Measurements from ENCODE around the gene PRELID1. TPM values are rescaled to one million over a fixed set of nuclear protein-coding genes. Genes with fewer than 3 reads are reported as not detected.
"Not testable (repeated sequence)": the region's sequence is repeated elsewhere in the genome, so short reads cannot be mapped to it uniquely, and the experiment has no call there.

Gene PRELID1
- total RNA-seq, result 94.0 and 114 TPM in 2 replicates
- long read RNA-seq, transcript PRELID1-201 (5 exons, 1,261 nt), result major isoform, 9 of 11 reads
- long read RNA-seq, partial matches to known transcripts, result 2 of 11 reads
- long read RNA-seq, other reads (novel, unspliced or antisense), result 0 of 11 reads

- H3K27me3 Mint-ChIP-seq, result no peaks in the 10 kb centered on the region
- peak within 1 kb of the TSS; percentile 92 for H3K4me3 Mint-ChIP-seq (ENCODE audit: low read depth)
- peaks cover 24% of the 10 kb centered on the region for H3K4me1 Mint-ChIP-seq (ENCODE audit: low read depth)
- no peaks in the 10 kb centered on the region for H3K9me3 Mint-ChIP-seq (ENCODE audit: low read depth)
- DNase-seq (ENCODE audit: low spot score, unreplicated experiment), result peak; percentile 92
- peaks cover 4% of the 10 kb centered on the region for H3K36me3 Mint-ChIP-seq (ENCODE audit: insufficient read depth)
- peak within 1 kb of the TSS; percentile 93 for H3K27ac Mint-ChIP-seq
- TF ChIP-seq CTCF (IDR thresholded peaks at IDR 0.05; ENCODE audit: unreplicated experiment), result peak; percentile 45
Observed at GRCh38 chr5:177303121-177303924, at the start of gene PRELID1, which contains the start of gene RAB24. PRELID1 (plus strand) TSS chr5:177303799; CDS start chr5:177303986, 187 bp downstream. RAB24 (minus strand) TSS chr5:177303719; CDS start chr5:177303288, 431 bp downstream.

- DNase-seq (ENCODE audit: low spot score, unreplicated experiment), result no peak
- peaks cover 35% of the 10 kb centered on the region for H3K36me3 Mint-ChIP-seq (ENCODE audit: insufficient read depth)
- no peak for TF ChIP-seq CTCF (IDR thresholded peaks at IDR 0.05; ENCODE audit: unreplicated experiment)
- H3K9me3 Mint-ChIP-seq (ENCODE audit: low read depth), result no peaks in the 10 kb centered on the region
- no peaks in the 10 kb centered on the region for H3K27me3 Mint-ChIP-seq
- no peak overlapping the region for H3K4me3 Mint-ChIP-seq (ENCODE audit: low read depth)
- H3K4me1 Mint-ChIP-seq (ENCODE audit: low read depth), result peaks cover 2% of the 10 kb centered on the region
- no peak overlapping the region for H3K27ac Mint-ChIP-seq
Observed at GRCh38 chr5:177256296-177256695, 47.3 kb upstream of the PRELID1 start.

GRCh38 chr5:177258711-177259110 is 44.9 kb upstream of the PRELID1 start:
- not testable (repeated sequence) for H3K4me3 Mint-ChIP-seq (ENCODE audit: low read depth); H3K27ac Mint-ChIP-seq; H3K27me3 Mint-ChIP-seq; H3K9me3 Mint-ChIP-seq (ENCODE audit: low read depth); DNase-seq (ENCODE audit: low spot score, unreplicated experiment)
- Mint-ChIP-seq H3K4me1 (ENCODE audit: low read depth) (peaks cover 17% of the 10 kb centered on the region), H3K36me3 (ENCODE audit: insufficient read depth) (peaks cover 37% of the 10 kb centered on the region)

- H3K4me3 Mint-ChIP-seq (ENCODE audit: low read depth), result no peak overlapping the region
- H3K36me3 Mint-ChIP-seq (ENCODE audit: insufficient read depth), result peaks cover 37% of the 10 kb centered on the region
- TF ChIP-seq CTCF (IDR thresholded peaks at IDR 0.05; ENCODE audit: unreplicated experiment), result no peak
- DNase-seq (ENCODE audit: low spot score, unreplicated experiment), result no peak
- no peaks in the 10 kb centered on the region for H3K9me3 Mint-ChIP-seq (ENCODE audit: low read depth)
- no peaks in the 10 kb centered on the region for H3K27me3 Mint-ChIP-seq
- no peak overlapping the region for H3K27ac Mint-ChIP-seq
- peaks cover 17% of the 10 kb centered on the region for H3K4me1 Mint-ChIP-seq (ENCODE audit: low read depth)
Observed at GRCh38 chr5:177260961-177261360, 42.6 kb upstream of the PRELID1 start.

GRCh38 chr5:177261510-177261909 is 42.1 kb upstream of the PRELID1 start:
- peak overlapping the region; percentile 49 for H3K27ac Mint-ChIP-seq
- no peak for DNase-seq (ENCODE audit: low spot score, unreplicated experiment)
- peaks cover 39% of the 10 kb centered on the region for H3K36me3 Mint-ChIP-seq (ENCODE audit: insufficient read depth)
- no peaks in the 10 kb centered on the region for H3K27me3 Mint-ChIP-seq
- H3K4me3 Mint-ChIP-seq (ENCODE audit: low read depth), result no peak overlapping the region
- H3K9me3 Mint-ChIP-seq (ENCODE audit: low read depth), result no peaks in the 10 kb centered on the region
- no peak for TF ChIP-seq CTCF (IDR thresholded peaks at IDR 0.05; ENCODE audit: unreplicated experiment)
- peaks cover 17% of the 10 kb centered on the region for H3K4me1 Mint-ChIP-seq (ENCODE audit: low read depth)

Measured in progenitor cell of endocrine pancreas (in vitro differentiated cells).